Measurements from ENCODE around the gene YWHAG.
A peak's percentile ranks its signal among the peaks of the same experiment; 100 is the strongest.

YWHAG gene

GRCh38 chr7:76330261-76330660 lies 28.5 kb downstream of the YWHAG start:
- FAIRE-seq: no peak
- DNase-seq (ENCODE audit: insufficient read length): no peak
- TF ChIP-seq TAF1 (IDR thresholded peaks at IDR 0.05; ENCODE audit: borderline replicate concordance, low read depth, low read length) (no peak), POLR2A (IDR thresholded peaks at IDR 0.05; ENCODE audit: low read depth, low read length) (no peak), POLR2AphosphoS5 (IDR thresholded peaks at IDR 0.05; ENCODE audit: low read depth, low read length) (no peak)

GRCh38 chr7:76329479-76329878 lies 29.3 kb downstream of the YWHAG start:
- DNase-seq (ENCODE audit: insufficient read length) (no peak), FAIRE-seq (no peak)
- TF ChIP-seq POLR2A (IDR thresholded peaks at IDR 0.05; ENCODE audit: low read depth, low read length) (no peak), POLR2AphosphoS5 (IDR thresholded peaks at IDR 0.05; ENCODE audit: low read depth, low read length) (no peak)

GRCh38 chr7:76328389-76328788 lies 30.4 kb downstream of the YWHAG start:
- FAIRE-seq (no peak), DNase-seq (ENCODE audit: insufficient read length) (no peak)
- TF ChIP-seq TAF1 (IDR thresholded peaks at IDR 0.05; ENCODE audit: borderline replicate concordance, low read depth, low read length): no peak
- TF ChIP-seq POLR2A (IDR thresholded peaks at IDR 0.05; ENCODE audit: low read depth, low read length): no peak
- no peak for TF ChIP-seq POLR2AphosphoS5 (IDR thresholded peaks at IDR 0.05; ENCODE audit: low read depth, low read length)

- no peak for FAIRE-seq
Observed at GRCh38 chr7:76327610-76328009, 31.2 kb downstream of the YWHAG start.

GRCh38 chr7:76326646-76327233 lies 32.1 kb downstream of the YWHAG start:
- FAIRE-seq: no peak
- no peak for TF ChIP-seq TAF1 (IDR thresholded peaks at IDR 0.05; ENCODE audit: borderline replicate concordance, low read depth, low read length)
- TF ChIP-seq POLR2AphosphoS5 (IDR thresholded peaks at IDR 0.05; ENCODE audit: low read depth, low read length): no peak
- no peak for TF ChIP-seq POLR2A (IDR thresholded peaks at IDR 0.05; ENCODE audit: low read depth, low read length)
- DNase-seq (ENCODE audit: insufficient read length): no peak

More at GRCh38 chr7:76327610-76328009, 31.2 kb downstream of the YWHAG start:
- TF ChIP-seq POLR2A (IDR thresholded peaks at IDR 0.05; ENCODE audit: low read depth, low read length): no peak
- no peak for TF ChIP-seq TAF1 (IDR thresholded peaks at IDR 0.05; ENCODE audit: borderline replicate concordance, low read depth, low read length)
- TF ChIP-seq POLR2AphosphoS5 (IDR thresholded peaks at IDR 0.05; ENCODE audit: low read depth, low read length): no peak
- DNase-seq (ENCODE audit: insufficient read length): no peak

DNA sequence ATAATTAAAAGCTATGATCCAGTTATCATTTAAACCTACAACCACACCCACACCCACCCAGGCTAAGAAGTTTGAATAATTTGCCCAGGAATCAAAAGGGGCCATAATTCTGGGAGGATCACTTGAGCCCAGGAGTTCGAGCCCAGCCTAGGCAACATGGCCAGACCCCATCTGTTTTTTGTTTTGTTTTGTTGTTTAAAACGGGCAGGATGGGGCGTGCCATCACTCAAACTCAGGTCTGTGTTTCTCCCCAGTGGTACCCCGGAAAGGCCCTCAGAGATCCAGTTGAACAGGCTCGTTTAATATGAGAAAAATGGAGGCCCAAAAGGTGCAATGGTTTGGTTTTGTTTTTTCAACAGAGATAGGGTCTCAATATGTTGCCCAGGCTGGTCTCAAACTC lies 33.0 kb downstream of the YWHAG start:
- no peak for TF ChIP-seq POLR2A (IDR thresholded peaks at IDR 0.05; ENCODE audit: low read depth, low read length)
- TF ChIP-seq POLR2AphosphoS5 (IDR thresholded peaks at IDR 0.05; ENCODE audit: low read depth, low read length): no peak
- TF ChIP-seq TAF1 (IDR thresholded peaks at IDR 0.05; ENCODE audit: borderline replicate concordance, low read depth, low read length): no peak
- DNase-seq (ENCODE audit: insufficient read length) (no peak), FAIRE-seq (no peak)

DNA sequence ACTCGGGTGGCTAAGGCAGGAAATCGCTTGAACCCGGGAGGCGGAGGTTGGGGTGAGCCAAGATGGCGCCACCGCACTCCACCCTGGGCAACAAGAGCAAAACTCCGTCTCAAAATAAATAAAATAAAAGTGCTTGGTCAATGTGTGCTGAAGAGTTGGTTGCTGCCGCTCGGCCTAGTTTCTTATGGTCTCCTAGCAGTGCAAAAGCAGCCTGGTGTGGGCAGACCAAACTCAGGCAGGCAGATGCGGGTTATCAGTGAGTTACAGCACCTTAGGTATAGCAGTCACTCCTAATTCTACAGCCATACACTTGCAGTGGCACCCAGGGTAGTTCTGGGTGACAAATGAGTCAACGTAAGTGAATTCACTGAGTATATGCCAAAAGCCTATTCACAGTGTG lies 33.7 kb downstream of the YWHAG start:
- DNase-seq (ENCODE audit: insufficient read length) (no peak), FAIRE-seq (no peak)
- TF ChIP-seq POLR2A (IDR thresholded peaks at IDR 0.05; ENCODE audit: low read depth, low read length): no peak
- peak; percentile 16; the same call in 1 of the 2 replicates for TF ChIP-seq POLR2AphosphoS5 (IDR thresholded peaks at IDR 0.05; ENCODE audit: low read depth, low read length)
- no peak for TF ChIP-seq TAF1 (IDR thresholded peaks at IDR 0.05; ENCODE audit: borderline replicate concordance, low read depth, low read length)

GRCh38 chr7:76318488-76319353 lies 40.1 kb downstream of the YWHAG start:
- FAIRE-seq: peak; percentile 87
- peak; percentile 73 for DNase-seq (ENCODE audit: insufficient read length)
- peak; percentile 80 for TF ChIP-seq POLR2AphosphoS5 (IDR thresholded peaks at IDR 0.05; ENCODE audit: low read depth, low read length)
- TF ChIP-seq TAF1 (IDR thresholded peaks at IDR 0.05; ENCODE audit: borderline replicate concordance, low read depth, low read length): 0 out of 2 replicates have a peak, but pooled peaks have one; percentile 12
- TF ChIP-seq POLR2A (IDR thresholded peaks at IDR 0.05; ENCODE audit: low read depth, low read length): peak; percentile 58; the same call in 1 of the 2 replicates

DNA sequence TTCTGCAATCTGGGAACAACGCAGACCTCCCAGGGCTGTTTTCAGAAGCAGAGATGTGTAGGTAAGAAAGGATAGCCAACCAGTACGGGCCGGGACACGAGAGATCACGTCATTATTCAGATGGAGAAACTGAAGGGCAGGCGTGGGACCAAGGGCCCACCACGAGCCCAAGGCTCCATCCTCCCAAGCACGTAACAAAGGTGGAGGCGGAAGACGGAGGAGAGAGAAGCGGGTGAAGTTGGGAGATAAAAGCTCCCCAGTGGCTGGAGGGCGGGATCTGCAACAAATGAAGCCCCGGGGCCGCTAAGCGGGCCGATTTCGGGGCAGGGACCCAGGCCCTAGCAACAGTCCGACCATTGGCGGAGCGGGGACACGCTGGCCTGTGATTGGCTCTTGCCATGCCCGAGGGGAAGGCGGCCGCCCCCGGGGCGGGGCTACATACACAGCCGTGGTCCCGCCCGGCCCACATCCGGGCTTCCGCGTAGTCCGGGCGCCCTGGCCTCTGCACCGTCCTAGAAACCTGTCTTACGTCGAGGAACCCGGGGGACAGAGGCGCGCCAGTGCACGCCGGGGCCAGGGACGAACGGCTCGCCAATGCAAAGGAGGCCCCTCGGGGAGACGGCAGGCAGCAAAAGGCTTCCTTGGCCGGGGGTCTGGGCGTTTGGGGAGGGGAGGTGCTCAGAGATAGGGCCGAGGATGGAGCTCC lies 40.9 kb downstream of the YWHAG start:
- peak; percentile 96 for DNase-seq (ENCODE audit: insufficient read length)
- peak; percentile 91 for FAIRE-seq
- no peak for TF ChIP-seq TAF1 (IDR thresholded peaks at IDR 0.05; ENCODE audit: borderline replicate concordance, low read depth, low read length)
- TF ChIP-seq POLR2A (IDR thresholded peaks at IDR 0.05; ENCODE audit: low read depth, low read length): peak; percentile 80; the same call in 1 of the 2 replicates
- TF ChIP-seq POLR2AphosphoS5 (IDR thresholded peaks at IDR 0.05; ENCODE audit: low read depth, low read length): peak; percentile 76

- TF ChIP-seq POLR2AphosphoS5 (IDR thresholded peaks at IDR 0.05; ENCODE audit: low read depth, low read length) (no peak), TAF1 (IDR thresholded peaks at IDR 0.05; ENCODE audit: borderline replicate concordance, low read depth, low read length) (no peak), POLR2A (IDR thresholded peaks at IDR 0.05; ENCODE audit: low read depth, low read length) (no peak)
Observed at GRCh38 chr7:76316984-76317781, 41.6 kb downstream of the YWHAG start.

More at GRCh38 chr7:76316984-76317781, 41.6 kb downstream of the YWHAG start:
- FAIRE-seq: no peak
- DNase-seq (ENCODE audit: insufficient read length): no peak

Measured in GM12892 (cell line).